ENCODE measurements around the gene DCBLD2. TPM values are rescaled to one million over a fixed set of nuclear protein-coding genes. Genes with fewer than 3 reads are reported as not detected.

Gene DCBLD2
- total and polyA plus RNA-seq, 2 of the 13 experiments (the other 11 are each of a cell fraction or from before 2014, with no cell fraction given) = 43.8 to 56.9 TPM

DNA sequence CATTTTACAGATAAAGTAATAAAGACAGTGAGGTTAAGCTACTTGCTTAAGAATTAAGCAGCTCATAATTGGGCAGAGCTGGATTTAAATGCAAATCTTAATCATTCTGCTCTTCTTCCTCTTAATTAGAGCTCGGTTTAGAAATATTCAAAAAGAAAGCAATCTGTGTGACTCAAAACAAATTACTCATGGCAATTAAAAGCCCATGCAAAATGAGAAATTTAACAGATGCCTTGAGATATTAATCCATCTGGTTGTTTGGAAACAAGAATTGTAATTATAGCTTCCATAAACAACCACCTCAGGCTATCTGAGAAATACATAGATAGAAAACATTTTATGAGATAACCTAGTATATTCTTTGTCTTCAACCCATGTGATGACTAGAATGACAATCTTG lies 44.2 kb upstream of the DCBLD2 start:
- H3K27me3 ChIP-seq (ENCODE audit: control insufficient read depth in 1 of 2, insufficient read depth in 2 of 2, low read length in 2 of 2) = no peaks in the 10 kb centered on the region
- ATAC-seq (no peak), FAIRE-seq (no peak), DNase-seq (ENCODE audit: low spot score) (no peak)
- H3K36me3 ChIP-seq (replicated peaks in 1 of 2; ENCODE audit: control insufficient read depth in 1 of 2, insufficient read depth in 2 of 2, low read length in 2 of 2) = no peaks in the 10 kb centered on the region
- H3K79me2 ChIP-seq (ENCODE audit: insufficient read depth, low read length) = no peaks in the 10 kb centered on the region
- BruUV-seq (replicated peaks) = no TSS peak
- ChIA-PET CTCF (ENCODE audit: low intra/inter-chr PET ratio, low total read pairs) (no interaction called here), POLR2A (no interaction called here)
- no peak overlapping the region for H3K4me3 ChIP-seq (replicated peaks in 1 of 3; ENCODE audit: insufficient read depth in 1 of 3, low read depth in 2 of 3, low read length in 3 of 3)
- H4K20me1 ChIP-seq (ENCODE audit: insufficient read depth, low read length) = no peaks in the 10 kb centered on the region
- H2AFZ ChIP-seq (ENCODE audit: low read length) = no peak overlapping the region
- no peak overlapping the region for H3K4me2 ChIP-seq (ENCODE audit: low read depth, low read length)
- H3K27ac ChIP-seq (ENCODE audit: extremely low read length, insufficient read depth, low read length) = no peak overlapping the region
- intact Hi-C loops (cut with micrococcal nuclease; ENCODE audit: unreplicated experiment) (no loop called here), in situ Hi-C loops (cut with HindIII; ENCODE audit: extremely low pct_ligation_motif_present, low pct_unique_long_range_greater_than_20kb) (no loop called here)
- no peak for TF ChIP-seq RBM39 (IDR thresholded peaks at IDR 0.05; ENCODE audit: low read depth, low read length, poor library complexity, severe bottlenecking)
- no peak for TF ChIP-seq ZNF841 (CRISPR knock-in tag; IDR thresholded peaks at IDR 0.05; ENCODE audit: borderline replicate concordance)
- no peak for TF ChIP-seq ZNF251 (CRISPR knock-in tag; IDR thresholded peaks at IDR 0.05)
- no peak for TF ChIP-seq KMT2B (CRISPR knock-in tag; IDR thresholded peaks at IDR 0.05)
- TF ChIP-seq PHB2 (IDR thresholded peaks at IDR 0.05; ENCODE audit: partially characterized antibody) = no peak
- no peak for TF ChIP-seq PCBP2 (optimal IDR thresholded peaks at IDR 0.05; ENCODE audit: low read depth, low read length, poor library complexity, severe bottlenecking)
- TF ChIP-seq CBX1 (IDR thresholded peaks at IDR 0.05; ENCODE audit: low read depth) = no peak
- no peak for TF ChIP-seq NCOA2 (CRISPR knock-in tag; IDR thresholded peaks at IDR 0.05)
- no peak for TF ChIP-seq ZNF460 (CRISPR knock-in tag; IDR thresholded peaks at IDR 0.05; ENCODE audit: borderline replicate concordance)
- no peak for TF ChIP-seq ZBTB38 (CRISPR knock-in tag; IDR thresholded peaks at IDR 0.05)
- TF ChIP-seq NPAS2 (CRISPR knock-in tag; IDR thresholded peaks at IDR 0.05; ENCODE audit: borderline replicate concordance) = no peak
- no peak for TF ChIP-seq SNAPC2 (CRISPR knock-in tag; IDR thresholded peaks at IDR 0.05)
- 18% methylated on average over 1 of the region's 1 CpG for WGBS (ENCODE audit: low lambda C conversion rate)
- H3K9me3 ChIP-seq (ENCODE audit: low read length) = no peaks in the 10 kb centered on the region
- no peak overlapping the region for H3K9ac ChIP-seq (ENCODE audit: insufficient read depth, low read depth, low read length)
- H3K4me1 ChIP-seq (ENCODE audit: insufficient read depth, low read length) = no peaks in the 10 kb centered on the region

All from HepG2 (cell line).